Kidney epithelial cell (primary cell): ENCODE results near the gene NOL4L. TPM values are rescaled to one million over a fixed set of nuclear protein-coding genes. Genes with fewer than 3 reads are reported as not detected.

ENCODE experiments used
- DNase-seq: peaks from one replicate; pipeline ENCODE4 v3.0.0-alpha.2; 2010; ENCODE audit warnings: low read depth
- H3K27me3 ChIP-seq: 2 replicates; pipeline ENCODE4 v1.6.0; 2011; ENCODE audit warnings: low read length; ENCODE audit not compliant: control insufficient read depth, insufficient read depth
- H3K36me3 ChIP-seq: 2 replicates; pipeline ENCODE4 v1.5.1; 2011; ENCODE audit warnings: low read length; ENCODE audit not compliant: control insufficient read depth, insufficient read depth
- H3K4me3 ChIP-seq: 2 replicates; pipeline ENCODE4 v1.5.1; 2011; ENCODE audit warnings: low read depth, mild to moderate bottlenecking, control low read depth, low read length
- CTCF ChIP-seq: IDR thresholded peaks from 2 replicates; pipeline ENCODE4 v1.5.1; 2011; ENCODE audit warnings: mild to moderate bottlenecking, moderate library complexity, low read length, control low read depth, inconsistent platforms; ENCODE audit not compliant: insufficient read depth, poor library complexity, severe bottlenecking
- total RNA-seq: library from RNA; depleted of rRNA; stranded (reverse); fragments of >200 nt; gene quantifications from 2 replicates; pipeline ENCODE4 v1.2.3, GENCODE V29; 2015

The NOL4L gene
- total RNA-seq, 1 donor from 2014 or later, result 31.4 TPM

- no peak for DNase-seq
- H3K27me3 ChIP-seq, result no peaks in the 10 kb centered on the region
- TF ChIP-seq CTCF, result no peak
- no peak overlapping the region for H3K4me3 ChIP-seq
- H3K36me3 ChIP-seq, result peaks cover 5% of the 10 kb centered on the region
These were observed 139.4 kb downstream of the NOL4L start for GRCh38 chr20:32445539-32446273.

- DNase-seq, result no peak
- H3K36me3 ChIP-seq, result peaks cover 3% of the 10 kb centered on the region
- no peak for TF ChIP-seq CTCF
These were observed 140.5 kb downstream of the NOL4L start for GRCh38 chr20:32444474-32445220.

GRCh38 chr20:32443386-32443974 lies 141.7 kb downstream of the NOL4L start:
- no peaks in the 10 kb centered on the region for H3K27me3 ChIP-seq
- H3K36me3 ChIP-seq, result peaks cover 4% of the 10 kb centered on the region
- H3K4me3 ChIP-seq, result no peak overlapping the region
- no peak for TF ChIP-seq CTCF
- DNase-seq, result no peak

More at GRCh38 chr20:32444474-32445220, 140.5 kb downstream of the NOL4L start:
- Histone ChIP-seq H3K4me3 (no peak overlapping the region), H3K27me3 (no peaks in the 10 kb centered on the region)

GRCh38 chr20:32442630-32443373 lies 142.3 kb downstream of the NOL4L start:
- TF ChIP-seq CTCF, result no peak
- DNase-seq, result no peak
- H3K27me3 ChIP-seq, result no peaks in the 10 kb centered on the region
- no peak overlapping the region for H3K4me3 ChIP-seq
- H3K36me3 ChIP-seq, result peaks cover 4% of the 10 kb centered on the region

DNA sequence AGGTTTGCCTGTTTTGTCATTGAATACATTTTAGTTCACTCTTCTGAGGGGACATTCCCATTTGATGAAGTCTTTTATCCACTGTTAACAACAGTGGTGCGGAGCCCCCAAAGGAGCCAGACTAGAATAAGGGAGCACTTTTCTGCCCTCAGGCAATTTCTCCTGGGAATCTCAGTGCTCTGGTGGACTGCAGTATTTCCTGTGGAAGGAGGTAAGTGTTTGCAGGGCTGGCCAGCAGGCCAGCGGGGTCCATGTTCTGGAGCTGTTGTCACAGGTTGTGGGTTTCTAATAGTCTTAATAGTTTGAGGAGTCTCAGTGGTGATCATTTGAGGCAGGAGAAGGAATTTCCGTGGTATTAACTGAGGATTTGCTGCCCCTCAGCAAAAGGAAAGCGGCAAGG lies 143.5 kb downstream of the NOL4L start:
- no peak for TF ChIP-seq CTCF
- no peaks in the 10 kb centered on the region for H3K27me3 ChIP-seq
- H3K36me3 ChIP-seq, result peaks cover 3% of the 10 kb centered on the region
- no peak overlapping the region for H3K4me3 ChIP-seq
- no peak for DNase-seq
